ENCODE measurements around the gene SLC39A9.

Gene SLC39A9, protein sequence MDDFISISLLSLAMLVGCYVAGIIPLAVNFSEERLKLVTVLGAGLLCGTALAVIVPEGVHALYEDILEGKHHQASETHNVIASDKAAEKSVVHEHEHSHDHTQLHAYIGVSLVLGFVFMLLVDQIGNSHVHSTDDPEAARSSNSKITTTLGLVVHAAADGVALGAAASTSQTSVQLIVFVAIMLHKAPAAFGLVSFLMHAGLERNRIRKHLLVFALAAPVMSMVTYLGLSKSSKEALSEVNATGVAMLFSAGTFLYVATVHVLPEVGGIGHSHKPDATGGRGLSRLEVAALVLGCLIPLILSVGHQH

DNA sequence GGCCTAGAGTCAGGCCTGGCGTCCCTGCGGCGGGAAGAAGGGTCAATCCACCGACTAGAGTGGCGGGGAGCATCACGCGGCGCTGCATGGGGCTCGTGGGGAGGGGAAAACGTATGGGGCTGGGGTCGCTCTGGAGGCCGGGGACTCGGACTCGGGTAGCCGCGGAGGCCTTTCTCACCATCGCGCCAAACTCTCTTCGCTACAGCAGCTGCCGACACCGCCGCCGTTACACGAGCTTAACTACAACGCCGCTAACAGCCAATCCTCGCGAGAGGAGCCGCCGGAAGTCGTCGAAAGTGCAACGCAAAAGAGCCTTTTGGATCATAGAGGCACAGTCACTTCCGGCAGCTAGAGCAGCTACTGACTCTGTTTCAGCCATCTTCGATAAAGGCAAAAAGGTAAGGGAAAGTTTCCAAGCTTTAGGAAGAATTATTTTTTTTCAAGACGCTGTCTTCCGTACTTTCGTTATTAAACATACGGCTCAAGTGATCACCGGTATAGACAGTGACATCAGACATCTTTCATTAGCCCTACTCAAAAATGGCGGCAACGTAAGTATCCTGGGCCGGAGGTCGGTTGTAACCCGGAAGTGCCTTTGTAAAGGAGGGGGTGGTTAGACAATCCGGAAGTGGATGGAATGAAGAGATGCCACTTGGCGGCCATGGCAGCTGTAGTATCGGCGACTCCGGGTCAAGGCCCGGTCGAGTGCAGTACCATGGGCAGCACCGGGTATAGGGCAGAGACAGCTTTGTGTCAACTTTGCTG lies at the start of gene SLC39A9, which contains the start of gene ERH:
TSS of gene SLC39A9 (plus strand) at position 640 of the 765 bp plus-strand sequence. CDS start 678 bp downstream, outside the sequence.
TSS of gene ERH (minus strand) at position 247 of the 765 bp plus-strand sequence. CDS start at position 181, 66 bp downstream.
- peak; percentile 93 for DNase-seq

DNA sequence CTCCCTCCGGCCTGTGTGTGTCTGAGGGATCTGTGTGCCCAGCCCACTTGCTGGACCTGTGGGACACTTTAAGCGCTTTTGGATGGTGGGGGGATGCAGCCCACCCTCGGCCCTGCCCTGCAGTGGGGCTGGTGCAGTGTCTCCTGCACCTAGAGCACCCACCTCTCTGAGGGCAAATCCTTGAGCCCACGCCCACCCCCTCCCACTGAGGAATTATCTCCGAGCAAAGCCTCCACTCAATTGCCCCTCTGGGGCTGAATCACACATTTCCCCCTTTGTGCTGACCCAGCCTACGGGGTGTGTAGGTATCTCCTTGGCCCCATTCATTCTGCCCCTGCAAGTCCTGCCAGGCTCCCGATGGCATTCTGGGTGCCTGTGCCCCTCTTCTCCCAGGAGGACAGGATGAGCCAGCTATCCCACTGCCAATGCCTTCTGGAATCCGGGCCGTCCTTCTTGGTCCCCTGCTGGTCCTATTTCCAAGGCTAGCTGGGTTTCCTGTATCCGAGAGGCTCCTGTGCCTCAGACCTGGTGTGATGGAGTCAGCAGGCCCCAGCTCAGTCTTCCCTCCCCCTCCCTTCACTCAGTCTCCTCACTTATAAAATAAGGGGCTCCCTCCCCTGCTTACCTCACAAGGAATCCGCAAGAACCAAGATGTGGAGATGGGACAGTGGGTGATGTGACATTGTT lies 49.3 kb upstream of the SLC39A9 start:
- no peak for DNase-seq

DNA sequence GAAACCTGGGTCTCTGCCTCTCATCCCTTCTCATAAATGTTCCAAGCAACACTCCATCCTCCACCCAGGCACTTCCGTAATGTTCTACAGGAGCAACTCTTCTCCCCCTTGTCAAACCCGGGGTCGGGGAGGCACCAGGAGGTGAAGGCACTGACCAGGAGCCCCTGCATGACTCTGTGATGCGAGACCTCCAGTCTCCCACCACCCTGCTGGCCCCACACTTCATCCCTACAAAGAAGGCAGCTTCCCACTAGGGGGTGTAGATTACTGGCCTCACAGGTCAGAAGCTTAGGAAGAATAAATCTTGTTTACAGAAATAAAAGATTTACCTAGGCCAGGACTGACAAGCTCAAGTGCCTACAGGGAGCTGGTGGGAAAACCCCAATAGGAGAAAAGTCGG lies 47.6 kb upstream of the SLC39A9 start:
- DNase-seq = no peak

DNA sequence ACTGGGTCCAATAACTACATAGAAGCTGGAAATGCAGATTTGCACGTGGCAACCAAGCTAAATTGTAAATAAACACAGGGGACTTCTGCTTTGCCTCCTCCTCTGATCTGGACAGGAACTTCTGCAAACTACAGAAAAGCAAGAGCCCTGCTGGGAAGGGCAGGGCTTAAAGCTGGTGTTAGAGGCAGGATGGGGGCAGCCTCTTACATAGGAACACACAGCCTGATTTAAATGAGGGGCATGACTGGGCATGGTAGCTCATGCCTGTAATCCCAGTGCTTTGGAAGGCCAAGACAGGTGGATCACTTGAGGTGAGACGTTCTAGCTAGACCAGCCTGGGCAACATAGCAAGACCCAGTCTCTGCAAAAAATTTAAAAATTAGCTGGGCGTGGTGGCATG lies 47.1 kb upstream of the SLC39A9 start:
- DNase-seq = peak; percentile 4

DNA sequence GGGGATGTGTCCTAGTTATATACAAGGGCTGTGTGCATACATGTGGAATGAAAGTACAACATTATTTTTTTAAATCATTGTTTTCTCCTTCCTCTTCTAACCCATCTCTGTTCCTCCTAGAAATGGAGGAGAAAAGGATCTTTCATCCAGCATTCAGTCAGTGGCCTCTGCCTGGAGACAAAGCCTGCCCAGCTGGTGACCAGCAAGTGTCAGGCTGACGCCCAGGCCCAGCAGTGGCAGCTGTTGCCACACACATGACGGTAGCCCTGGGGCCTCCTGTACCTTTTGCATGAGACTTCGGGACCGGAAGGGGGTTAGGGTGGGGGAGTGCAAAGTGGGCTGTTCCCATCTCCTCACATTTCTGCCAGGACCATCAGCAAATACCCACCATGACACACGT lies 46.6 kb upstream of the SLC39A9 start:
- DNase-seq = no peak

DNA sequence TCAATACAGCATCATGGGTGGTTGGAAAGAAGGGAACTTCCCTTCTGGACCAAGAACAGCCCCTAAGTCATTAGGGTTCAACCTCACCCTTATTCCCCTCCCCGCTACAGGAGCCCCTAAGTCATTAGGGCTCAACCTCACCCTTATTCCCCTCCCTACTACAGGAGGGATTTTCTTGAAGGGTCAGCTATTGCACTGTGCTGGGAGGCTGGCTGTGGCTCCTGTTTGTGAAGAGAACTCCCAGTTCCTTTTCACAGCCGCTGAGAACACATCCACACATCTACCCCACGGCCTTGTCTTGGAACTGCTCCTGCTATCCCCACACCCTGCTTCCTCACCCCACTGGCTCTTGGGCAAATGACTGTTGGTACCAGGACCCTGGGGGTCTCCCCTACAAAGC lies 45.3 kb upstream of the SLC39A9 start:
- DNase-seq = no peak

DNA sequence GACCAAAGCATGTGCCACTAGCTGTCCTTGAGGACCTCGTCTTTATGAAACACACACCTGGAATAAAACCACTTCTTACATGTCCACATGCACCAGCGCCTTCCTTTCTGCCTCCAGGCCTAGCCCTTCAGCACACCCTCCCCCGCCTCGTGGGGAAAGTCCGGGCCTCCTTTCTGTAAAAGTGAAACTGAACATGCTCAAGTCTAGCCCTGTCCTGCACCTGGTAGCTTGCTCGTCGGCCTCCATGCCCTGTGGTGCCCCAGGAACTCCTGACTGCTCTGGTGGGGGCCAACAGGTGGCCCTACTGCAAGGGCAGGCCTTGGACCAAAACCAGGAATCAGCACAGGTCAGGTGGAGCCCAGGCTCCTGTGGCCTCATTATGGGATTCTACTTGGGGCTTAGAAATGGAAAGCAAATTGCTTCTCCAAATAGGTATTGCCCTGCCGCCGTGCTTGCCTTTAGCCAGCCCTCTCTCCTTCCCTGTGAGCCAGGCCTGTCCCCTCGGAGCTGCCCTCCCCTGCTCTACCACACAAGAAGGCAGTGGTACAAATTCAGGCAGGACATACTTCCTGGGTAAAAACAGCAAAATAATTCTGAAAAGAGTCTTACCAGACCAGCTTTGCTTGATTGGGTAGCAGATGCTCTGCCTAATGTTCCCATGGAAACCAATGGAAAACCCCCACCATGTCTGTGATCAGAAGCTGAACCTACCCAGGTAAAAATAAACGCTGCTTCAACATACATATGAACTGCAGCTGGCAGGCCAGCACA lies 43.9 kb upstream of the SLC39A9 start:
- DNase-seq = no peak

DNA sequence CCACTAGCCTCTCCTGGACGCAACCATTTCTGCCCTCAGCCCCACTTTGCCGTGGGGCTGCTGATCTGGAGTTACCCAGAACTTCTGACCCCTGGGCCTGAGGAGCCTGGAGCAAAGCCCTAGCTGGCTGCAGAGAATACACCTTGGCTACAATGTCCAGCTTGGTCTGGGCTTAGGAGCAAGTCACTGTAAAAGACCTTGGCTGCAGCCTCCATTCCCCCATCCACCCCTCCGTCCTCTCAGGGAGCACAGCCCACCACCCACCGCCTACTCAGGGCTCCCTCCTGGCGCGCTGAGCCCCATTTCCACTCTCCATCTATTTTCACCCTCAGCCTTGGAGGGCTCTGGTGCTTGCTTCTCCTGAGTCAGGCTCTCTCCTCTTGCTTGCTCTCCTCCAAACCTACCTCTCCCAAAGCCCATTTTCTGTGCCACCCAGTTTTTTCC lies 43.3 kb upstream of the SLC39A9 start:
- no peak for DNase-seq

DNA sequence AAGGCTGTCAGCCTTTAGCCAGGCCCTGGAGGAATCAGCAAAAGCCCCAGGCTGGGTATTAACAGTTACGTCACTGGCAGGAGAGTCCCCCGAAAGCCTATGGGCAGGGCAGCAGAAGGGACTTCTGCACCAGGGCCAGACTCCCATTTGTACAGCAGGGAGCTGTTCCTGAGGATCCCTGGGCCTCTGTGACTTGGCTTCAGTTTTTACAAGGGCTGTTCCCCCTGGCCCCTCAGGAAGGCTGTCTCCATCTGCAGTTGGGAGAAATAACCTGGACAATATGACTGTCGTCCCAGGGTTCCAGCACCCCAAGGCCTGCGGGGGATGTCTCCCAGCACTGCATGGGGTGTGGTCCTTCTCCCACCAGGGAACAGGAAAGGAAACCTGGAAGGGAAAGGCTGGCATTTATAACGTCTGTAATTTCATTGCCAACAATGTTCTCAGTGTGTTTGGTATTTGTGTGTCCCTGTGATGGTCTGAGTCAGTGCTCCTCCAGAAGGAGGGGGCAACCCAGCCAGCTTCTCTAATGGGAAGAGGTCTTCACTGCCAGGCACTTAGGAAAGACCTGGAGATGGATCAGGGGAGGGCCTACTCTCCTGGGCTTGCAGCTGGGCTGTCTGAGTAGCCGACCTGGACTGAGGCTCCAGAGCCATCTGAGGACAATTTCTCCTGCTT lies 42.7 kb upstream of the SLC39A9 start:
- no peak for DNase-seq

DNA sequence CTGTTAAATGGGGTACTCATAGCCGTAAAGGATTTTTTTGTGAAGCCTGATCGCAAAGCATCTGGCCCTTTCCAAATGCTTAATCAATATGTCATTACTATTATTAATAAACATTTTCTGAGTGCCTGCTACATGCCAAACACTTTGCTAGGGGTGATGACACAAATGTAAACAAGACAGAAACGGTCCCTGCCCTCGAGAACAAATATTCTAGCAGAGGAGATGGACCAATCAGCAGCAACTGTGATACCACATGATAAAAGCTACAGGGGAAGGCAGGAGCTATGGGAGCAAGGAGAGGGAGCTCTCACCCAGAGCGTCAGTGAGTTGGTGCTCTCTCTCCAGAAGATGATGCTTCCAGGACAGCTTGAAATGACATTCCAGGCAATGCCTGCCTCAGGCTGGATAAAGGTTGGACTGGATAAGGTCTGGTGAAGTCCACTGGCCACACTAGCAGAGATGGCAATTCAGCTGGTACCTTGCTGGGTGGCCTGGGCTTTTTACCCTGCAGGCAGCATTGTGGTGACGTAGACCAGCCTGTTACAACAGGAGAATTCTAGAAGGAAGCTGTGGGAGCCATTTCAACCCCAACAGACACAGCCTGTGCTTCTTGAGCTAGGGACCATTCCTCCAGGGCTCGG lies 41.5 kb upstream of the SLC39A9 start:
- DNase-seq = no peak

DNA sequence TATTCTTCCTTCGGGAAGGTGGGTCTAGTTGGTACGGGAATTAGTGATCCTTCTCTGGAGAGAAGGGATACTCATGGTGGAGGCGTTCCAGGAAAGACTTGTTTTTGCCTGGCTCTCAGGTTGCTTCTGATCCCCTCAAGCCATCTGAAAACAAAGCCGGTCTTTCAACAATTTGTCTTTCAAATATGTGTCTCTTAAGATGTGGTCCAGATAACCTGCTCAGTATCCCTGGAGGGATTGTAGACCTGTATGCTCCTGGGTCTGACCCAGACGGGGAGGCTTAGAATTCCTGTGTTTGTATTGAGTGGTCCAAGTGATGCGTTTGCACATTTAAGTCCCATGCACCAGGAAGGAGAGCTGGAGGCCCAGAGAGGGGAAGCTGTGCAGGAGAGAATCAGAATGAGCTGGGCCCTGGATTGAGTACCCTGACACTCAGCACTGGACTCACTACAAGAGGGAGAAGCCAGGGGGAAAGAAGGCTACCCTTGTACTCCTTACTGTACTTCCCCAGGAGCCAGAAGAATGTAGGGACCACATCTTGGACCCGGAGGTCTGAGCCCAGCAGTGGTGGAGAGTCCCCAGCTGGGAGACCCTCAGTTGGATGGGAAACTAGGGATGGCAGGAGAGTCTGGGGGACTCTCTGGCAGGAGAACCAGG lies 40.8 kb upstream of the SLC39A9 start:
- no peak for DNase-seq

DNA sequence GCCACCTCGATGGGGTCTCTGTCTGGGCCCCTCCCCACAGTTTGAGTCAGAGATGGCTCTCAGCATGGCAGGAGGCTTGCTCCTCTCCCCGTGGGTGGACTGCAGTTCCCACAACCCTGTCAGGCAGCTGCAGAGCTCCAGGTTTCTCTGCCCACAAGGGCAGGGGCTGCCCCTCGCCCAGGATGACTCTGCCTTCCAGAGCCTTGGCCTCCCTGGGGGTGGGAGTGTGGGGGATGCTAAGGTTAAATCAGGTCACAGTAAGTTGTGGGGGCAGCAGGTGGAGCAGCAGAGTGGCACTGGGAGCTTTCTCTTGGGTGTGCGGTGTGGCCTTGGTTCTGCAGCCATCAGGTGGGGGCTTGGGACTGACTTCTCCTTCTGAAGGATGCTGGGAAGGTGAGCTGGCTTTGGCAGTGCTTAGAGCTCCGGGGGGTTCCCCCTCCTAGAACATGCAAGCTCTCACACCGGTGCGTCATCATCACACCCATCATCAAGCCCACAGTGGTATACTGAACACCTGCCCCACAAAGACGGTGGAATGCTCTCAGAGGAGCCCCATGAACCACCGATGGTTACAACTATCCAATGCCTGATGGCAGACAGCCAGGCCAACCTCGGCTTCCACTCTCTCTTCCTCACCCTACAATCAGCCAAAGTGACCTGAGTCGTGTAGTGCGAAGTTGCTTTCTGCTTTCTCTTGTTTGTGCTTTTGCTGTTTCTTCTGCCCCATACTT lies 40.1 kb upstream of the SLC39A9 start:
- no peak for DNase-seq

DNA sequence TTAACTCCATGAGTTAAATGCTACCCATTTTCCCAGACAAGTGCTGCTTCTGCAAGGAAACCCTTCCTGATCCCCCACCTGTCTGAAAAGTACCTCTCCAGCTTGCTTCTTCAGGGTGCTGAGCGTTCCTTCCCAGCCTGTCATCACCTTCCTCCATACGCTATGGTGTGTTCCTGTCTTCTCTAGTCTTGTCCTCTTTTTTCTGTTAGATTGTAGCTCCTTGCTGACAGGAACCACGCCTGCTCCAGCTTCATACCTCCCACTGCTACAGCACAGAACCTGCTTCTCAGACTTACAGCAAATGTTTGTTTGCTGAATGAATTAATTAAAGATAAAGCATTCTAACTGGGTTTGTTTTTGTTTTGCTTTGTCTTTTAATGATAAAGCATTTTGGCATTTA lies 39.5 kb upstream of the SLC39A9 start:
- no peak for DNase-seq

DNA sequence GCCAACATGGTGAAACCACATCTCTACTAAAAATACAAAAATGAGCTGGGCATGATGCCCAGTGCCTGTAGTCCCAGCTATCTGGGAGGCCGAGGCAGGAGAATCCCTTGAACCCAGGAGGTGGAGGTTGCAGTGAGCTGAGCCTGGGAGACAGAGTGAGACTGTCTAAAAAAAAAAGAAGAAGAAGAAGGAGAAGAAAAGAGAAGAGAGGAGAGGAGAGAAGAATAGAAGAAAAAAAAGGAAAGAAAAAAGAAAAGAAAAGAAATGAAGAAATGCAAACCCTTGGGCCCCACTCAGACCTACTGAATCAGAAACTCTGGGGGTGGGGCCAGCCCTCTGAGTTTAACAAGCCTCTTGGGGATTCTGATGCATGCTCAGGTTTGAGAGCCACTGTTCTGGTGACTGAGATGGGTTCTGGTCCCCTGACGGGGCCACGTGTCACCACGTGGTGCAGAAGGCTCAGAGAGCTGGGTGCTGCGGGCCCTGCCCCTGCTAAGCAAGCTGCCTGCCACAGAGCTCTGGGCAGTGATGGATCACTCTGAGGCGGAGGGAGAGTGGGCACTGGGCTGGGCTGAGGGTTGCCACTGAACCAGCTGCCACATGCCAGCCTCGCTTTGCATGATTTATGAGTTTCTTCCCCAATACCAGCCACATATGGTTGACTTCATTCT lies 37.9 kb upstream of the SLC39A9 start:
- no peak for DNase-seq

DNA sequence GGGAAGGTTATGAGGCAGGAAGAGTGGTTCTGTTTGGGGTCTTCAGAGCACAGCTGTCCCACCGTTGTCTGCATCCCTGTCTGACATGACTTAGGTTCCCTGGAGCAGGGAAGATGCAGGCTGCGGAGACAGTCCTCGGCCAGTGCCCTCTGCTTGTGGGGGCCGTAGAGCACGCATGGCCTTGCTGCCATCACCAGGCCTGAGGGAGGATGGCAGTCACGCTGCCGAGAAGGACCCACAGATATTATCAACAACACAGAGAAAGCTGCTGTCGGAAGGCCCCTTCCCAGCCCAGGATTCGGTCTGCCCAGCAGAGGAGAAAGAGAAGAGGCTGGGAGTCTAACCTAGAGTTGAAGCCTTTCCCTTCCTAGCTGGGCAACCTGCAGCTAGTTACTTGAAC lies 35.4 kb upstream of the SLC39A9 start:
- DNase-seq = no peak

DNA sequence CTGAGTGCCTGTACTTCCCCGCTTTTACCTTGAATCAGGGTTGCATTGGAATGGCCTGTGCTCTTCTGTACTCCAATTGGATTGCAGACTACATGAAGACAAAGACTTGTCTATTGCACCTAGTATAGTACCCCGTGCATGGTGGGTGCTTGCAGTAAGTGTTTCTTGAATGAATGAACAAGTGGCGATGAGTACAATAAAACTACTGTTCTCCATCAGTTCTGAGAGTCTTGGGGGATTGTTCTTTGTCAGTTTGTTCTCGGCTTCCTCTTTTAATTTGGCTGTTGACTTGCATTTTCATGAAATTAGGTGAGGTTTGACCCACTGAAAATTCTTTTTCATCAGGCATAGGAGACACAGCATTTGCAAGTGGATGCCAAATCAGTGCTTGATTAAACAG lies 34.5 kb upstream of the SLC39A9 start:
- no peak for DNase-seq

DNA sequence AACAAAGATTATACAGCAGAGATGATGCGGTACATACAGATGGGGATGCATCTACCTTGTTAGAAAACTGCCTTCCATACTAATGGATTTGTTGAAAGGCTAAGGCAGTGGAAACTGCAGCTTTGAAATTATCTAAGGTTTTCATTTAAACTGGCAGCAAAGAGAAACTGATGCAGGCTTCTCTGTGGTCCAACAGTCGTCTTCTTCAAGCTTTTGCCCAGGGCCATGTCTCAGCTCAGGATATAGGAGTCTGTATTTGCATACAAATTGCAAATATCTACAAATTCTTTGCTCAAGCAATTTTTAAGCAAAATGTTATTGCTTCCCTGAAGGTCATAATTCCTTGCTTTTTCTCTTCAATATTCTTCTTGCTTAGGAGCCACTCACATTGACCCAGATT lies 34.1 kb upstream of the SLC39A9 start:
- DNase-seq = no peak

DNA sequence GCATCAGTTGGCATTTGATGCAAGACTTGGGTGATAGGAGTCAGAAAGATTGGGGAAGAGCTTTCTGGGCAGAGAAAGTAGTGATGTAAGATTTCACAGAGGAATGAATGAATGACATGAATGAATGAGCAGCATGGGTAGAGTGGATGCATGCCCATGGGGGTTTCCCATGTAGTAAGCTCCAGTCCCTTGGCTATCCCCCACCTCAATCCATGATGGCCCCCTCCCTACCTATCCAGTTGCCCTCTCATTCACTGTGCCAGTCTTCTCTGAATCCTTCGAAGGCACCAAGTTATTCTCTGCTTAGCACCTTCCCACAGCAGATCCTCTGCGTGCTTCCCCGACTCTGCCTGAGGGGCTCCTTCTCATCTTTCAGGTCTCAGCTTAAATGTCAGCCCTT lies 32.4 kb upstream of the SLC39A9 start:
- DNase-seq = no peak

DNA sequence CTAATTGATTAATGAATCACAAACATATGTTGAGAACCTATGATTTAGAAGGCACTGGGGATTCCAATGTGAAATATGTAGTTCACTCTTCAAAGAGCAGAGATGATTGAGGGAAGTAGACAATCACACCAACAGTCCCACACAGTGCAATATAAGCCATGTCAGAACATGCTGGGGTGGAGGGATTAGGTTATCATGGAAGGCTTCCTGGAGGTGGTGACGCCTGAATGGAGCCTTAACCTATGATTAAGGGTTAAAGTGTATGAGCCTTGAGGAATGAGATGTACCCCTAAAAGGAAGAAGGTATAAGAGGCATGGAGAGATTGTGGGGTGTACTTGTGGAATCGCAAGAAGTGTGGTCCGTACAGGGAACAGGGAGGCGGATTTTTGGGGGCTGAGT lies 31.7 kb upstream of the SLC39A9 start:
- DNase-seq = no peak

DNA sequence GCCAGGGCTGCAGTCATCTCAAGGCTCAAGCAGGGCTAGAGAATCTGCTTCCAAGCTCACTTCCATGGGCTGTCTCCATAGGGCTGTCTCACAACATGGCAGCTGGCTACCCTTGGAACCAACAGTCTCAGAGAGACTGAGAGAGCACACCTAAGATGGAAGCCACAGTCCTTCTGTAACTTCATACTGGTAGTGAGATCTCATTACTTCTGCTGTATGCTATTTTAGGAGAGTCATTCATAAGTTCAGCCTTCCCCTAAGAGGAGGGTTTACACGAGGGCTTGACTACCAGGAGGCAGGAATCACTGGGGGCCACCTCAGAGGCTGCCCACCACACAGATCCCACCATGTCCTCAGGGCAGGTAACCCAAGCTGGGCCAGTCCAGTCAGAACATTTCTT lies 30.1 kb upstream of the SLC39A9 start:
- no peak for DNase-seq
